ENCODE data around the gene ATP6V0A1. TPM values are rescaled to one million over a fixed set of nuclear protein-coding genes. Genes with fewer than 3 reads are reported as not detected.

The ATP6V0A1 gene
- total RNA-seq, 1 experiment from 2014 or later = 82.8 TPM

DNA sequence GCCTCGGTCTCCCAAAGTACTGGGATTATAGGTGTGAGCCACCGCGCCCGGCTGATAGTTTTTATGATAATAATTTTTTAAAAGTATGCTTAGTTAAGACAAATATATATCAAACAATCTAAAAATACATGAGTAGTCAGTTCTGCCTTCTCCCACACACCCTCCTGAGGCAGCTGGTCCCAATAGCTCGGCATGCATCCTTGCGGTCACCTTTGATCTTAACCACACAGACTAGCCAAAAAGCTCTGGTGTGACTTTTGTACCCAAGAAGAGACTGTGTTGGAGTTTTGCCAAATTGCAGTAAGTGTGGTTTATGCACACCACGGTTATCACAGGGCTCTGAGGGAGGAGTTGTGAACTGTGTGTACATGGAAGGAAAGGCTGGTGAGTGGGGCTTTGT is 25.6 kb downstream of the ATP6V0A1 start:
- Mint-ChIP-seq H3K4me1 (ENCODE audit: low read depth, unreplicated experiment) (no peaks in the 10 kb centered on the region), H3K27me3 (ENCODE audit: insufficient read depth, unreplicated experiment) (no peaks in the 10 kb centered on the region), H3K36me3 (ENCODE audit: insufficient read depth, unreplicated experiment) (peaks cover 89% of the 10 kb centered on the region), H3K4me3 (ENCODE audit: unreplicated experiment) (no peak overlapping the region), H3K9me3 (ENCODE audit: unreplicated experiment) (no peaks in the 10 kb centered on the region), H3K27ac (ENCODE audit: unreplicated experiment) (no peak overlapping the region)
- DNase-seq = no peak
- Histone ChIP-seq H3K4me1 (no peaks in the 10 kb centered on the region), H3K36me3 (ENCODE audit: control insufficient read depth, insufficient read depth, low read length) (peaks cover 5% of the 10 kb centered on the region), H3K4me3 (ENCODE audit: low read depth, low read length) (no peak overlapping the region), H3K9me3 (no peaks in the 10 kb centered on the region), H3K27me3 (replicated peaks; ENCODE audit: control insufficient read depth, insufficient read depth, low read length) (no peaks in the 10 kb centered on the region)
- BruUV-seq (replicated peaks) = no TSS peak
- POLR2A ChIA-PET = no interaction called here
- intact Hi-C loops (cut with micrococcal nuclease; ENCODE audit: unreplicated experiment) = no loop called here
- CTCF ChIA-PET = interaction anchor here (2.5 kb wide), 1 partner anchor 56 kb away, joined by 6 read pairs; no protein-coding TSS in a partner anchor
- TF ChIP-seq, protein P1, sequence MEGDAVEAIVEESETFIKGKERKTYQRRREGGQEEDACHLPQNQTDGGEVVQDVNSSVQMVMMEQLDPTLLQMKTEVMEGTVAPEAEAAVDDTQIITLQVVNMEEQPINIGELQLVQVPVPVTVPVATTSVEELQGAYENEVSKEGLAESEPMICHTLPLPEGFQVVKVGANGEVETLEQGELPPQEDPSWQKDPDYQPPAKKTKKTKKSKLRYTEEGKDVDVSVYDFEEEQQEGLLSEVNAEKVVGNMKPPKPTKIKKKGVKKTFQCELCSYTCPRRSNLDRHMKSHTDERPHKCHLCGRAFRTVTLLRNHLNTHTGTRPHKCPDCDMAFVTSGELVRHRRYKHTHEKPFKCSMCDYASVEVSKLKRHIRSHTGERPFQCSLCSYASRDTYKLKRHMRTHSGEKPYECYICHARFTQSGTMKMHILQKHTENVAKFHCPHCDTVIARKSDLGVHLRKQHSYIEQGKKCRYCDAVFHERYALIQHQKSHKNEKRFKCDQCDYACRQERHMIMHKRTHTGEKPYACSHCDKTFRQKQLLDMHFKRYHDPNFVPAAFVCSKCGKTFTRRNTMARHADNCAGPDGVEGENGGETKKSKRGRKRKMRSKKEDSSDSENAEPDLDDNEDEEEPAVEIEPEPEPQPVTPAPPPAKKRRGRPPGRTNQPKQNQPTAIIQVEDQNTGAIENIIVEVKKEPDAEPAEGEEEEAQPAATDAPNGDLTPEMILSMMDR (IDR thresholded peaks at IDR 0.05; ENCODE audit: insufficient read depth in 1 of 2, low read depth in 1 of 2, low read length in 1 of 2, severe bottlenecking in 1 of 2, unreplicated experiment in 1 of 2) = no peak

DNA sequence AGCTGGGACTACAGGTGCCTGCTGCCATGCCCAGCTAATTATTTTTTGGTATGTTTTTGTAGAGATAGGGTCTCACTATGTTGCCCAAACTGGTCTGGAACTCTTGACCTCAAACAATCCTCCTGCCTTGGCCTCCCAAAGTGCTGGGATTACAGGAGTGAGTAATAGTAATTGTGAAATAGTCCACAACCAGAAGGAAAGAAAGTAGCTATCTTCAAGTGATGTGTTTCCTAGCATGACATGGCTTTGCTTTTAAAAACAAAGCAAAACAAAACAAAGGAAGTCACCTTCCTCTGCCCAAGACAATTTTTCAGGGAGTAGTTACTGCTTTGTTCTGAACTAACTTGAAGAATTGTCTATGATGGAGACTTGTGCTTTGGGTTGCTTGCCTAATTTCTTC is 27.0 kb downstream of the ATP6V0A1 start:
- Histone ChIP-seq H3K4me1 (no peaks in the 10 kb centered on the region), H3K9me3 (no peaks in the 10 kb centered on the region), H3K36me3 (ENCODE audit: control insufficient read depth, insufficient read depth, low read length) (peaks cover 5% of the 10 kb centered on the region), H3K27me3 (replicated peaks; ENCODE audit: control insufficient read depth, insufficient read depth, low read length) (no peaks in the 10 kb centered on the region), H3K4me3 (ENCODE audit: low read depth, low read length) (no peak overlapping the region)
- H3K9me3 Mint-ChIP-seq (ENCODE audit: unreplicated experiment) = no peaks in the 10 kb centered on the region
- H3K27ac Mint-ChIP-seq (ENCODE audit: unreplicated experiment) = no peak overlapping the region
- H3K4me1 Mint-ChIP-seq (ENCODE audit: low read depth, unreplicated experiment) = no peaks in the 10 kb centered on the region
- no peak overlapping the region for H3K4me3 Mint-ChIP-seq (ENCODE audit: unreplicated experiment)
- no TSS peak for BruUV-seq (replicated peaks)
- ChIA-PET POLR2A (no interaction called here), CTCF (interaction anchor here (0.6 kb wide), 2 partner anchors 25 to 169 kb away, joined by 3 to 4 read pairs; no protein-coding TSS in a partner anchor)
- H3K27me3 Mint-ChIP-seq (ENCODE audit: insufficient read depth, unreplicated experiment) = no peaks in the 10 kb centered on the region
- intact Hi-C loops (cut with micrococcal nuclease; ENCODE audit: unreplicated experiment) = no loop called here
- TF ChIP-seq, protein P1 (IDR thresholded peaks at IDR 0.05; ENCODE audit: insufficient read depth in 1 of 2, low read depth in 1 of 2, low read length in 1 of 2, severe bottlenecking in 1 of 2, unreplicated experiment in 1 of 2) = no peak
- DNase-seq = no peak
- peaks cover 84% of the 10 kb centered on the region for H3K36me3 Mint-ChIP-seq (ENCODE audit: insufficient read depth, unreplicated experiment)

DNA sequence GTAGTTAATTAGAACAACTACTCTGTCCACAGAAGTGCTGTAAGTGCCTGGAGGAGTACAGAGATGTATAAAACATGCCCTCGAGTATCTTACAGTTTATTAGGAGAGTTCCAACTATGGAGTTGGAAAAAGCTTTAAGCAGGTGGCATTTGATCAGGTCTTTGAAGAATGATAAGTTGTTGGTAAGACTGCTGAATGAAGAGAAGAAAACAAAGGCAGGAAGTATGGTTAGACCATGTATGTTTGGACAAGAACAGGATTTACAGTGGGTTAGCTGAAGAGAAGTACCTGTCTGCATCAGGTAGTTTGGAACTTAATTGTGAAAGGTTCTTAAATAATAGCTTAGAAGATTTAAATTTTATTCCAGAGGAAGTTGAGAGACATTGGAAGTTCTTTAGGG is 29.4 kb downstream of the ATP6V0A1 start:
- no peak for DNase-seq
- Mint-ChIP-seq H3K4me1 (ENCODE audit: low read depth, unreplicated experiment) (no peaks in the 10 kb centered on the region), H3K36me3 (ENCODE audit: insufficient read depth, unreplicated experiment) (peaks cover 79% of the 10 kb centered on the region), H3K4me3 (ENCODE audit: unreplicated experiment) (no peak overlapping the region), H3K9me3 (ENCODE audit: unreplicated experiment) (no peaks in the 10 kb centered on the region), H3K27ac (ENCODE audit: unreplicated experiment) (no peak overlapping the region), H3K27me3 (ENCODE audit: insufficient read depth, unreplicated experiment) (no peaks in the 10 kb centered on the region)
- Histone ChIP-seq H3K36me3 (ENCODE audit: control insufficient read depth, insufficient read depth, low read length) (peaks cover 3% of the 10 kb centered on the region), H3K9me3 (no peaks in the 10 kb centered on the region), H3K4me3 (ENCODE audit: low read depth, low read length) (no peak overlapping the region), H3K27me3 (replicated peaks; ENCODE audit: control insufficient read depth, insufficient read depth, low read length) (no peaks in the 10 kb centered on the region), H3K4me1 (no peaks in the 10 kb centered on the region)
- BruUV-seq (replicated peaks) = no TSS peak
- ChIA-PET CTCF (no interaction called here), POLR2A (no interaction called here)
- TF ChIP-seq, protein P1 (IDR thresholded peaks at IDR 0.05; ENCODE audit: insufficient read depth in 1 of 2, low read depth in 1 of 2, low read length in 1 of 2, severe bottlenecking in 1 of 2, unreplicated experiment in 1 of 2) = no peak
- intact Hi-C loops (cut with micrococcal nuclease; ENCODE audit: unreplicated experiment) = no loop called here
